IPS-15b (cell line): ENCODE measurements around the gene TAF10.

ENCODE experiments used
- H3K27me3 ChIP-seq: one replicate; pipeline ENCODE4 v1.6.1; 2013; ENCODE audit warnings: low read length; ENCODE audit not compliant: control insufficient read depth, insufficient read depth
- H3K36me3 ChIP-seq: one replicate; pipeline ENCODE4 v1.6.1; 2013; ENCODE audit warnings: low read length; ENCODE audit not compliant: control insufficient read depth, insufficient read depth
- H3K4me1 ChIP-seq: one replicate; pipeline ENCODE4 v1.6.1; 2013; ENCODE audit warnings: mild to moderate bottlenecking, low read length; ENCODE audit not compliant: control insufficient read depth, insufficient read depth
- H3K4me3 ChIP-seq: one replicate; pipeline ENCODE4 v1.5.1; 2013; ENCODE audit warnings: low read depth, low read length
- H3K9ac ChIP-seq: one replicate; pipeline ENCODE4 v1.6.1; 2013; ENCODE audit warnings: low read depth, mild to moderate bottlenecking, low read length
- H3K9me3 ChIP-seq: one replicate; pipeline ENCODE4 v1.6.1; 2013; ENCODE audit warnings: mild to moderate bottlenecking, low read length; ENCODE audit not compliant: control insufficient read depth, insufficient read depth

TAF10 gene

DNA sequence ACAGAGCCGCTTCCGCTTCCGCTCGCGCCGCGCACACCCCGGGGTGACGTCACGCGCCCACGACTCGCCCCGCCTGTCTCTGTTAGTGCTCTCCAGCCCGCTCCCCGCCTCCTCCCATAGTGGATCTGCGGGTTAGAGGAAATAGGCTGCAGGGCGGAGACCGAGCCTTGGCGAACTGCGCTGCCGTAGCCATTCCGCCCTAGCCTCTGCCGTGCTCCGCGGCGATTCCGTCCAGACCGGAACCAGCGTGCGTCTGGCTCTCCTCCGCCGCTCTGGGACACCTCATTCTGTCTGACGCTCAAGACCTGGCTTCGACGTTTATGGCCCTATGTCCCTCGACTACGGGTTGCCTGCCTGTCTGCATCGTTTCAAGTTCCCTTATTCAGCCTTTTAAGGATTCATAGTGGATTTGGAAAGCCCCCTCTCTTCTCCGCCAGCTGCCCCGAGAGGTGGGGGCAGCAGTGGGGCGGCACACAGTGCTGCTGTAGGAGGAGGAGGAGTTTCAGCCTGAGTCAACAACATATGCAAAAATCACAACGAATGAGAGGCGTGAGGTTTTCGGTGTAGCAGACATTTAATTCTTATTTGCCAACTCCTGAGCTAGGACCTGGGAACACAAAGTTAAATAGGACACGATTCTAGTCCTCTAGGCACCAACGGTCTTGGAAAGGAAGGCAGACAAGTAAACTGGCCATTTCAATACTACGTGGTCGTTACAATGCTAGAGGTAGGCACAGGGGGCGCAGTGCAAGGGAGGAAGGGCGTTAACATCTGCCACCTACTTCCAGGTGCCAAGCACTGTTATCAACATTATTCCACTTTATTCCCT, at the start of gene TAF10:
TSS of gene TAF10 (minus strand) at position 4 of the 829 bp plus-strand sequence. CDS start 27 bp downstream, outside the sequence.
- H3K36me3 ChIP-seq: peaks cover 30% of the 10 kb centered on the region
- H3K9ac ChIP-seq: peak within 1 kb of the TSS; percentile 97
- H3K4me1 ChIP-seq: peaks cover 5% of the 10 kb centered on the region
- H3K27me3 ChIP-seq: no peaks in the 10 kb centered on the region
- no peaks in the 10 kb centered on the region for H3K9me3 ChIP-seq
- H3K4me3 ChIP-seq: peak within 1 kb of the TSS; percentile 100

DNA sequence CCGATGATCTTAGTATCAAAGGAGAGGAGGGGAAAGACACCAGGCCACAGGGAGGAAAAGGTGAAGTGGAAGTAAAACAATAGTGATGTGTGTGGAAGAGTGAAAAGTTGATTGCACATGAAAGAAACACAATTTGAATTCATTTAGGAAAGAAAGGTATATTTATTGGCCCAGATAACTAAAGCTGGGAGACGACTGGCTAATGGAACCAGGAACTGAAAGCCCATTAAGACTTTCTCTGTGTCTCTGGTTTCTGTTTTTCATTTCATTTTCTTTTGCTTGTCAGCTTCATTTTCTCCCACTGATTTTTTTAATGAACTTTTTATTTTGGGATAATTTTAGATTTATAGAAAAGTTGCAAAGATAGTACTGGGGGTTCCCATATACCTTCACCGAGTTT, 48.7 kb upstream of the TAF10 start:
- peaks cover 7% of the 10 kb centered on the region for H3K4me1 ChIP-seq
- no peak overlapping the region for H3K9ac ChIP-seq
- H3K4me3 ChIP-seq: no peak overlapping the region
- H3K36me3 ChIP-seq: no peaks in the 10 kb centered on the region
- H3K9me3 ChIP-seq: no peaks in the 10 kb centered on the region
- H3K27me3 ChIP-seq: peaks cover 29% of the 10 kb centered on the region

- Histone ChIP-seq H3K36me3 (no peaks in the 10 kb centered on the region), H3K4me1 (peaks cover 15% of the 10 kb centered on the region), H3K27me3 (peaks cover 41% of the 10 kb centered on the region), H3K9me3 (no peaks in the 10 kb centered on the region), H3K9ac (no peak overlapping the region), H3K4me3 (no peak overlapping the region)
Measured at GRCh38 chr11:6658647-6659046, 46.6 kb upstream of the TAF10 start.

DNA sequence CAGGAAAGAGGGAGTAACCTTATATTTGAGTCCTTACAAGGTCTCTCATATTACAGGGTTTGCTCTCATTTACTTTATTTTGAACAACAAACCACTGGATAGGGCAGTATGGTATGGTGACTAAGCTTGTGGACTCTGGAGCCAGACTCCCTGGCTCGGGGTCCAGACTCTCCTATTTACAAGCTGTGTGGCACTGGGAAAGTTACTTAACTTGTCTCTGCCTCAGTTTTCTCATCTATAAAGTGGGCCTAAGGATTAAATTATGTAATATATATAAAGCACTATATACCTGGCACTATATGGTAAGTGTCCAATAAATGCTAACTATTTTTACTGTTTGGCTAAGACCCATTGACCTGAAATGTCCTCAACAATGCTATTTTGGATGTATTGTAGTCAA, 45.3 kb upstream of the TAF10 start:
- no peak overlapping the region for H3K9ac ChIP-seq
- H3K4me3 ChIP-seq: no peak overlapping the region
- no peaks in the 10 kb centered on the region for H3K9me3 ChIP-seq
- H3K36me3 ChIP-seq: no peaks in the 10 kb centered on the region
- peaks cover 43% of the 10 kb centered on the region for H3K27me3 ChIP-seq
- H3K4me1 ChIP-seq: peaks cover 15% of the 10 kb centered on the region

GRCh38 chr11:6656936-6657335, 44.9 kb upstream of the TAF10 start:
- H3K9me3 ChIP-seq: no peaks in the 10 kb centered on the region
- H3K27me3 ChIP-seq: peaks cover 43% of the 10 kb centered on the region
- H3K36me3 ChIP-seq: no peaks in the 10 kb centered on the region
- peak overlapping the region; percentile 3 for H3K9ac ChIP-seq
- peaks cover 15% of the 10 kb centered on the region for H3K4me1 ChIP-seq
- peak overlapping the region; percentile 88 for H3K4me3 ChIP-seq

GRCh38 chr11:6656584-6656915, 44.5 kb upstream of the TAF10 start:
- H3K27me3 ChIP-seq: peaks cover 43% of the 10 kb centered on the region
- peaks cover 15% of the 10 kb centered on the region for H3K4me1 ChIP-seq
- H3K9me3 ChIP-seq: no peaks in the 10 kb centered on the region
- no peaks in the 10 kb centered on the region for H3K36me3 ChIP-seq
- peak overlapping the region; percentile 3 for H3K9ac ChIP-seq
- H3K4me3 ChIP-seq: peak overlapping the region; percentile 88

GRCh38 chr11:6655790-6656583, 44.0 kb upstream of the TAF10 start, which contains the start of gene DCHS1:
TSS of gene DCHS1 (minus strand) at chr11:6655809. CDS start at chr11:6641613, 14,196 bp downstream.
- H3K4me3 ChIP-seq: peak within 1 kb of the TSS; percentile 88
- H3K27me3 ChIP-seq: peaks cover 43% of the 10 kb centered on the region
- H3K9me3 ChIP-seq: no peaks in the 10 kb centered on the region
- peak within 1 kb of the TSS; percentile 73 for H3K9ac ChIP-seq
- H3K4me1 ChIP-seq: peaks cover 15% of the 10 kb centered on the region
- no peaks in the 10 kb centered on the region for H3K36me3 ChIP-seq

DNA sequence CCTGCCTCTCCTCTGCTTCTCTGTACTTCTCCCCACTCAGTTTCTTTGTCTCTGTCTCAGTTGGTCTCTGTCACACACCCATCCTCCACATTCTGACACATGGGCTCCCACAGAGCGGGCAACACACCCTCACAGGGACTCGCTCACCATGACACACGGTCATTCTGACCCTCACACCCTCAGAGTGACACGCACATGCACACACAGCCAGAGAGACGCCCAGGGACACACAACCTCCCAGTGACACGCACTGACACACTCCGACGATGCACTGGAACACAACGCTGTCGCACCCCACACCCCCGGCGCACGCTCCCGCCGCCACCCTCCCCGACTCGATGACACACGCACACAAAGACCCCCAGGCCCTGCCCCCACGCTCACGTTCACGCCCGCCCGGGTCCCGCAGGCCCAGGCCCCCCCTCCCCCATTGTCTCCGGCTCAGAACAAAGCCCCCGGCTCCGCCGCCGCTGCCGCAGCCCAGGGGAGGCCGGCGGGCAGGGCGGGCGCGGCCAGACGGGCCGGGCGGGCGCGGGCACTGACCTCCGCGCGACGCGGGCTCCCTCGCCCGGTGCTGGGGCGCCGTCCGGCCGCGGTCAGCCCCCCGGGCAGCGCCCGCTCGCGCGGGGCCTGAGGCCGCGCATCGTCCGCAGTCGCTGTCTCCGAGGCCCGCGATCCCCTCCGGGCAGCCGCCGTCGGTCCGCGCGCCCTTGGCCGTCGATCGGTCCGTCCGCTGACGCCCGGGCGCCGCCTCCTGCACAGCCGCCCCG, 43.2 kb upstream of the TAF10 start:
- Histone ChIP-seq H3K36me3 (no peaks in the 10 kb centered on the region), H3K4me1 (peaks cover 15% of the 10 kb centered on the region), H3K27me3 (peaks cover 43% of the 10 kb centered on the region), H3K9me3 (no peaks in the 10 kb centered on the region), H3K9ac (no peak overlapping the region), H3K4me3 (peak overlapping the region; percentile 60)

DNA sequence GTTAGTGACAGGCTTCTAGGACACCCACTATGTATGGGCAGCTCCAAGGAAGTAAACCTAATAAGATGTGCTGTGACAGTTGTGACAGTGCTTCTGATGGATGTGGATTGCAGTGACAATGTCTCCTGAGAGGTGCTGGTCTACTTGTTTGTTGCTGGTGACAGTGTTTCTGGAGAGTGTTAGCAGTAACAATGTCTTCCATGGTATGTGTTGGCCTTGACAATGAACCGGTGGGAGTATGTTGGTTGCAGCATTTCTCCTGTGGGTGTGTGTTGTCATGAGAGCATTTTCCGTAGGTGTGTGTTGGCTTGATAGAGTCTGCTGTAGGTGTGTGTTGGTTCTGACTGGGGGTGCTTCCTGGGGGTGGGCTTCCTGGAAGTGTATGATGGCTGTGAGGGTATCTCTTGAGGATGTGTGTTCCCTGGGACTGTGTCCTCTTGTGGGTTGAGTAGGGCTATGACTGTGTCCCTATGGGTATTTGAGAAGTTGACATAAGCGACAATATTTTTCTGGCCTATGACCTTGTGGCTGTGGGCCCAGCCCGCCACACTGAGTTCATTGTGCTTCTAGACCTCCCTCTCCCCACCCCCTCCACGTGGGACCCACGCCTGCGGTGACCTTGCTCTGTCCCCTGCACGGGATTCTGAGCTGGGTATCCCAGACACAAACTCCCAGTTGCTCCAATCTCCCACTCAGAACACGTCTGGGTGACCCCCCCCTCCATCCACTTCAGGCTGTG, 42.4 kb upstream of the TAF10 start:
- no peaks in the 10 kb centered on the region for H3K36me3 ChIP-seq
- peaks cover 15% of the 10 kb centered on the region for H3K4me1 ChIP-seq
- H3K9ac ChIP-seq: no peak overlapping the region
- H3K27me3 ChIP-seq: peaks cover 43% of the 10 kb centered on the region
- H3K4me3 ChIP-seq: peak overlapping the region; percentile 60
- H3K9me3 ChIP-seq: no peaks in the 10 kb centered on the region

DNA sequence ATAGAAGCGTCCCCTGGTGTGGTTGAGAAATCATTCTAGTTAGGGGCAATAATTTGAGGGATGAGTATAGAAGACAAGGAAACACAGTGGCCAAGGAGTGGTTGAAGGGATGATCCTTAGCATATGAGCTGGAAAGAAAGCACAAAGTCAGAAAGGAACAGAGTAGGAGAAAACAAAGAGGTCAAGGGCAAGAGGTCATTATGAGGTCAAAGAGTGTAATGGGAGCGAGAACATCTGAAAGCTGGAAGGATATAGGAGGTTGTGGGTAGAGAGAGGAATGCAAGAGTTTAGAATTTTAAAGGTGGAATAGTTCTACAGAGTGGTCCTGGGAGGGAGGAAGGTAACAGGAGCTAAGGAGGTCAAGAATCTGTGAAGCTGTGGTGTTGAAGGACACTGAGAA, 41.6 kb upstream of the TAF10 start:
- H3K4me1 ChIP-seq: peaks cover 15% of the 10 kb centered on the region

DNA sequence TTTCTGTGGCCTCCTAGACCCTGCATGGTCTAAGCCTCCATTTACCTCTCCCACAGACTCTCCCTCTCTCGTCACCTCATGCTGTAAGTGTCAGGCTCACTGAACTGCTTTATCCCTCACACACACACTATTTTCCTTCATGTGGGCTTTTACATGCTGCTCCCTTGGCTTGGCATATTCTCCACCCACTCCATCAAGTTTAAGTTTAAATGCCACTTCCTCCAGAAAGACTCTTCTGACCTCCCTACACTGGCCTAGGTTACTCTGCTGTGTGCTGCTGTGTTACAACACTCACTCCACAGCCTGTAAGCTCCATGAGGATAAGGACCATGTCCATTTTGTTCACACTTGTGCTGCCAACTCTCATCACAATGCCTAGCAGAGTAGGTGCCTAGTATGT, 41.1 kb upstream of the TAF10 start:
- Histone ChIP-seq H3K27me3 (peaks cover 39% of the 10 kb centered on the region), H3K4me3 (no peak overlapping the region), H3K4me1 (peaks cover 15% of the 10 kb centered on the region), H3K9me3 (no peaks in the 10 kb centered on the region), H3K36me3 (no peaks in the 10 kb centered on the region), H3K9ac (no peak overlapping the region)

More for the DNA sequence above, 41.6 kb upstream of the TAF10 start:
- H3K27me3 ChIP-seq: peaks cover 43% of the 10 kb centered on the region
- H3K9ac ChIP-seq: no peak overlapping the region
- no peaks in the 10 kb centered on the region for H3K9me3 ChIP-seq
- no peak overlapping the region for H3K4me3 ChIP-seq
- no peaks in the 10 kb centered on the region for H3K36me3 ChIP-seq
